HG02870 (cell line): ENCODE results near the gene VRK3.

ENCODE experiments used
- ATAC-seq: cut with Tn5 transposase; IDR thresholded peaks from one replicate; pipeline ENCODE4 v1.9.1; 2021; ENCODE audit warnings: mild to moderate bottlenecking, moderate library complexity; ENCODE audit not compliant: unreplicated experiment

VRK3 gene

GRCh38 chr19:50030937-50031336, 5.8 kb upstream of the VRK3 start:
- ATAC-seq = no peak

GRCh38 chr19:50030225-50030624, 5.1 kb upstream of the VRK3 start:
- no peak for ATAC-seq

- no peak for ATAC-seq
Observed at GRCh38 chr19:50026550-50026906, 1.4 kb upstream of the VRK3 start.

- peak; percentile 47 for ATAC-seq
Observed at GRCh38 chr19:50025794-50026549, 800 bp upstream of the VRK3 start, which contains the start of gene ZNF473. ZNF473 (plus strand) TSS chr19:50026005; CDS start chr19:50031083, 5,078 bp downstream.

- no peak for ATAC-seq
Observed at GRCh38 chr19:50024719-50025021, 502 bp downstream of the VRK3 start.

GRCh38 chr19:50022823-50023222, 2.3 kb downstream of the VRK3 start:
- ATAC-seq = no peak

- no peak for ATAC-seq
Observed at GRCh38 chr19:50020481-50020880, 4.7 kb downstream of the VRK3 start.

GRCh38 chr19:50016225-50016807, 8.9 kb downstream of the VRK3 start:
- ATAC-seq = no peak

- no peak for ATAC-seq
Observed at GRCh38 chr19:50008532-50008931, 16.6 kb downstream of the VRK3 start.

- ATAC-seq = no peak
Observed at GRCh38 chr19:50007947-50008346, 17.2 kb downstream of the VRK3 start.

- no peak for ATAC-seq
Observed at GRCh38 chr19:50007170-50007569, 18.0 kb downstream of the VRK3 start.

GRCh38 chr19:50005428-50005827, 19.7 kb downstream of the VRK3 start:
- no peak for ATAC-seq

GRCh38 chr19:50003810-50004419, 21.3 kb downstream of the VRK3 start:
- no peak for ATAC-seq

GRCh38 chr19:50003254-50003788, 21.9 kb downstream of the VRK3 start:
- ATAC-seq = no peak

- no peak for ATAC-seq
Observed at GRCh38 chr19:50002386-50002960, 22.7 kb downstream of the VRK3 start.

- no peak for ATAC-seq
Observed at GRCh38 chr19:50001775-50002174, 23.4 kb downstream of the VRK3 start.

- ATAC-seq = no peak
Observed at GRCh38 chr19:50000841-50001557, 24.2 kb downstream of the VRK3 start.

GRCh38 chr19:50000038-50000840, 24.9 kb downstream of the VRK3 start:
- no peak for ATAC-seq

- no peak for ATAC-seq
Observed at GRCh38 chr19:49999371-50000010, 25.7 kb downstream of the VRK3 start.

- no peak for ATAC-seq
Observed at GRCh38 chr19:49997709-49998108, 27.5 kb downstream of the VRK3 start.
